ENCODE measurements around the gene POFUT2.
"Not testable (repeated sequence)": the region's sequence is repeated elsewhere in the genome, so short reads cannot be mapped to it uniquely, and the experiment has no call there.

Gene POFUT2

DNA sequence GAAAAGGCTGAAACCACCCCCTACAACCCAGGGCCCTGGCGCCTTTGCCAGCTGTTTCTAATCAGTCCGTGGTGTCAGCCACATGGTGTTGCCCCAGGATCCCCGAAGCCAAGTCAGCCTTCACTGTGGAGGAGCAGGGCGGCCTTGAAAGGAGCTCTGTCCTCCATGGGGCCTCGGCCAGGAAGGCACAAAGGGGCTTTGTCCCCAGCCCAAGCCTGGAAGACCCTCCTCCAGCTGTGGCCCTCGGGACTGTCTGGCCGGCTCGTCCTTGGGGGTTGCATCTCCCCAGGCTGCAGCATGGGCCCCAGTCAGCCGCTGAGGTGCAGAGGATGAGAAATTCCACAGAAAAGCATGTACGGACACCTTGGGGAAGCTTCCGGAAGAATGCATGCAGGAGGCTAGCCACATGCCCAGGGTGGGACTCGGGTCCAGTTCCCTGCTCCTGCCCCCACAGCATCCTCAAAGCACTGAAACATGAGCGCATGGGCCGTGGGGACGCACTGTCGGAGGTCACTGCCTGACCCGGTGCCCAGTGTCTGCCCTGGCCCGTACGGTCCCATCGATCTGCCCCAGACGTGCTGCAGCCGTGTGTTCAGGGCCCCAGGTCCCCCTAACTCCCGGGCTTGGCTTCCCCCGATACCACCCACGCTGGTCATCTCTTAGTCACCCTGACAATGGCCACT, 38.6 kb upstream of the POFUT2 start:
- DNase-seq (ENCODE audit: low spot score) = no peak

DNA sequence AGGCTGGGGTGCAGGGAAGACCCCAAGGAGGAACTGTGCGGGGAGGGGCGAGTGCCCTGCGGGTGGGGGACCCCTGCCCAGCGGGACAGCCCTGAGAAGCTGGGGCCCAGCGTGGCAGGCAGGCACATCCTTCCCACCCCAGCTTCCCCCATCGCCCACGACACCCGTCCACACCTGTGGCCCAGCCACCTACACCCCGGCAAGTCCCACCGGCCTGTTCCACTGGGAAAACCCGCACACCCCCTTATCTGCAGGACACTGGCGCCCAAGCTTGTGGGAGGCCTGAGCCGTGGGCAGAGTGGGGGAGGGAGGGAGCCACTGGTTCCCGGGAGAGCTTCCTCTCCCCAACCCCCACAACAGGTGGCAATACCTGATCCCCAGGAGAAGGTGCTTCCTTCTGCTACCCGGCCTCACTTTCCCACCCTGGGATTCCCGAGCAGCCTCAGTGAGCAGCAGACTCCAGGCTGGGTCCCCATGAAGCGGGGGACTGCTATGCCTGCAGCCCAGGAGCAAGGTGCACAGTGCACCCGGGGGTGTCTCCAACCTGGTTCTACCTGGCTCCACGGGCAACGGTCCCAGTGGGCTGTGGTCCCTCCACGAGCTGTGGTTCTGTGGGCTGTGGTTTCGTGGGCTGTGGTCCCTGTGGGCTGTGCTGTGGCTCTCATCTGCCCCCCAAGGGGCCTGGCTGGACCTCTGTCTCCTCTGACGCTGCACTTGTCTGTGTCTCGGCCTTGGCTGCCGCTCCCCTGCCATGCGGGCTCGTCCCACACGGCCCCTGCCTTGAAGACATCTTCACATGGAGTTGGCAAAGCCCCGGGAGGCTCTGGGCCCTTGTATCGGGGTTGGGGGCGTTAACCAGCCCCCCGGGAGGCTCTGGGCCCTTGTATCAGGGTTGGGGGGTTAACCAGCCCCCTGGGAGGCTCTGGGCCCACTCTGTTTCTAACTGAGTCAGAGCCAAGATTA, 37.8 kb upstream of the POFUT2 start:
- no peak for DNase-seq (ENCODE audit: low spot score)

DNA sequence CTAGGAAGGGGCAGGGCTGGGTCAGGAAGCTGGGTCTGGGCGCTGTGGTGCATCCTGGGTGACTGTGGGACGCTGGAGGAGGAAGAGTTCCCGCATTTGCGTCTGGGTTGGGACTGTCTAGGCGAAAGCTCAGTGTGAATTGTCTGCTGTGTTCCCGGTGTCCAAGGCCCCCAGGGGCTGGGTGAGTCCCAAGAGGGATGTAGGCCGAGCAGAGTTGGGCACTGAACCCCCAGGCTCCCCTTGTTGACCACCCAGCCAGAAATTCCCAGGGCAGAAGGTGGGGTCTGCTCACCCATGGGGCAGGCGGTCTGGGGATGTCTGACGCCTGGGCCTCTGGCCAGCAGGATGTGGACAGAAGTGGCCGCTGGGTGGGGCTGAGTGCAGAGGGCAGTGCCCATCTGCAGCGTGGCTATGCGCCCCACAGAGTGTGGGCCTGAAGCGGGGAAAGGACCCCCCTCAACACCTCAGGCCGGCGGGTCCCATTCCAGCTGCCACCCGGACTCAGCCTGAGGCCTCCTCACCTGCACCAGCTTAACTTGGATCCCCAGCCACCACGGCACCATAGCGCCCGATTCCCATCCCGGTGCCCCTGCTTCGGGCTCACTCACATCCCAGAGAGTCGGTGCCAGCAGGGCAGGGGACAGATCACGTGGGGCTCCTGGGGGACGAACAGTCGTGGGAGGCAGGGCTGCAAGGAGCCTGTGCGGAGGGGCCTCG, 37.0 kb upstream of the POFUT2 start:
- DNase-seq (ENCODE audit: low spot score) = no peak

DNA sequence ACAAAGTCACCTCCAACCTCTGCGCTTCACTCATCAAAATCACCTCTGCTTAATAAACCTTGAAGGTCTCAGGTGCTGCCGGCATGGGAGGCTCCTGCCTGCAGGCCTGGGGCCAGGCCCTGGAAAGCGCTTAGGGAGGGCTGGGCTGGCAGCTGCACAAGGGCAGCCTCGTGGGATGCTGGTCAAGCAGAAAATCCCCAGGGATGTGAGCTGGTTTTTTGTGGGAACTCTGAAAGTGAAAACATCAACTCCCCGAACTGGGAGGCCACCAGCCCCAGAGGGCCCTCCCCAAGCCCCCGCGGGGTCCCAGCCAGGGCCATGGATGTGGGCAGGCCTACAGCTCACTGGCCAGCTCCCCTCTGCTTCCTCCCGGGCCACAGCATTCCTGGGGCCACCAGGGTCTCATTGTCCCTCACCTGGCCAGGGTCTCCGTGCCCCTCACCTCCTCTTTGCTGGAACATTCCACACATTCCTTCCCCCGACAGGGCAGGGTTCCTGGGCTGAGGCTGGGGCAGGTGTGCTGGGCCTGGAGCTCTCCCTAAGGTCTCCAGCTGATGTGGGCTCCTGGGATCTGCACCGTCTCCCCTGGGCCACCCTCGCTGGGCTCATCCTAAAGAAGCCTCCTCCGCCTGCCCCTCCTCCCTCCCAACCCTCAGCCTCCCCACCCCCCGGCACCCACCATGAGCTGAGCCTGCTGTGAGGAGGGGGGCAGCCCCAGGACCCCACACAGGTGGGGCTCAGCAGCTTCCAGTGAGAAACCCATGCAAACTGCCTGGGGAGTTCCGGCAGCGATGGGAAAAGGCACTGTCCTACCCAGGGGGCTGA, 36.0 kb upstream of the POFUT2 start:
- DNase-seq (ENCODE audit: low spot score) = no peak

DNA sequence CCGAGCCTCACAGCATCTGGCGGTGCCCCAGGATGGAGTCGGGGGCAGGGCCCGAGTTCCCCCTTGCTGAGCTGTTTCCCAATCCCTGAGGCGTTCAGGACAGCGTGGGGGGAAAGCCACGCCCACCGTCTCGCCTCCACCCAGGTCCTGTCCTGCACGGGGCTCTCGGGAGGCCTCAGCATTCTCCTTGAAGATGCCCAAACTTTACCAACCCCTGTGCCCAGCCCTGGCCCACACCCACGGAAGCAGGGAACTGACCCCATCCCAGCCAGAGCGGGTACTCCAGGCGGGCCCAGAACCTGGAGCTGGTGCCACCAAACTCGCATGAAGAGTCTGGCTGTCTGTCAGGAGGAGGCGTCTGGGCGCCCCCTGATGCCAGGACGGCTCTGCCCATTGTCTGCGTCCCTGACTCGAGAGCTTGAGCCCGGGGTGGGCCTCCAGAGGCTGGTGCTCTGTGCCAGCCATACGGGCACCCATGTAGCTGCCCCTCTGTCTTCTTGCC, 35.3 kb upstream of the POFUT2 start:
- no peak for DNase-seq (ENCODE audit: low spot score)

DNA sequence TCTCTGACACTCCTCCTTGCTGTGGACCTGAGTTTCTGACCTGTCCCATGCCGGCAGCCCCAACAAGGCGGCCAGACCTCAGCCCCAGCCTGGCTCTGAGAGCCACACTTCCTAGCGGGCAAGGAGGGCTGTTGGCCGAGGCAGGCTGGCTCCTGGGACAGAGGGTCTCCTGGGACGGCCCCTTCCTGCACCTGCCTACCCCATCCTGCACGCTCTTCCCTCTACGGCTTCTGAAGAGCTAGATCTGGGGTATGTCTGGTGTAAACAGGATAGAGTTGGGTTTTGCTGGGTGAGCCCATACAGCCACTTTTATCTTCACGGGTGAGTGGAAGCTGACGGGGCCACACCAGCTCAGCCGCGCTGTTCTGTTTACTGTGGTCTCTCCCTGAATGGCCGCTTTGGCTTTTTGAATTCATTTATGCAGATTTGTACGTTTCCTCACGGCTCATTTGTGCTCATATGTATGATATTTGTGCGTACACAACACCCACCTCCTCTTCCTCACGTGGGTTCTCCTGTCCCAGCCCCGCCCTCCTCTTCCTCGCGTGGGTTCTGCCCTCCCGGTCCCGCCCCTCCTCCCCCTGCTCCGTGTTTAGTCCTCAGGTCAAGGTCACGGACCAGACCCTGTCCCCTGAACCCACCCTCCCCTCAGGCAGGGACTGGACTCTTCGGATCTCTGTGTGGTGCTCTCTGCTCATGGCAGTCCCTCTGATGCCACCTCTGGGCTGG, 34.7 kb upstream of the POFUT2 start:
- DNase-seq (ENCODE audit: low spot score) = no peak

DNA sequence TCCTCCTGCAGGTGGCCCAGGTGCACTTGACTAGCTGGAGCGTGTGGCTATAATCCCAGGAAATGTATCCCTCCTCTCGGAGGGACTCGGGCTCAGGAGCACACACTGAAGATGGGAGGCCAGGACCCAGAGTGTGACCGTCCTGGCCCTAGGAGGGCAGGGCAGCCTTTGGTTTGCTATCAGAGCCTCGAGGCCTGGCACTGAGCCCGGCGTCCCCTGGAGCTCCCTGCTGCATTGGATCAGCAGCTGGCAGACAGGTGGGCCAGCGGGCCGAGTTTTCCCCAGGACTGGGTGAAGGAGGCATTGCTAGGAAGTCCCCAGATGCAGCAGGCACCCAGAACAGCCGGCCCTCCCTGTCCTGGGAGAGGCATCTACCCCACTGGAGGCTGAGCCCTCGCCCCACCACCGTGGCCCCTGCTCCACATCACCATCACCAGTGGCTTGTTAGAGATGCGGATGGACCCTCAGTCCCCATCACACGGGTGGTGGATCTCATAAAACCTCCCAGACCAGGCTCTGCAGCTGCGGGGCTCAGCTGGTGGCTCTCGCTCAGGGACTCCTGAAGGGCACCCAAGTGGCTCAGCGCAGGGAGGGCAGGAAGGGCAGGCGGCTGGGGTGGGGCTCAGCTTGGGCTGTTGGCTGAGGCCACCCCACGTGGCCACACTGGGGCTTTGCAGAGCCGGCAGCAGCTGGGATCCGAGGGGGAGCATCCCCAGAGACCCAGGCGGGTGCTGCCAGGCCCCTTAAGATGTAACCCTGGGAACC, 32.7 kb upstream of the POFUT2 start:
- DNase-seq (ENCODE audit: low spot score) = no peak

DNA sequence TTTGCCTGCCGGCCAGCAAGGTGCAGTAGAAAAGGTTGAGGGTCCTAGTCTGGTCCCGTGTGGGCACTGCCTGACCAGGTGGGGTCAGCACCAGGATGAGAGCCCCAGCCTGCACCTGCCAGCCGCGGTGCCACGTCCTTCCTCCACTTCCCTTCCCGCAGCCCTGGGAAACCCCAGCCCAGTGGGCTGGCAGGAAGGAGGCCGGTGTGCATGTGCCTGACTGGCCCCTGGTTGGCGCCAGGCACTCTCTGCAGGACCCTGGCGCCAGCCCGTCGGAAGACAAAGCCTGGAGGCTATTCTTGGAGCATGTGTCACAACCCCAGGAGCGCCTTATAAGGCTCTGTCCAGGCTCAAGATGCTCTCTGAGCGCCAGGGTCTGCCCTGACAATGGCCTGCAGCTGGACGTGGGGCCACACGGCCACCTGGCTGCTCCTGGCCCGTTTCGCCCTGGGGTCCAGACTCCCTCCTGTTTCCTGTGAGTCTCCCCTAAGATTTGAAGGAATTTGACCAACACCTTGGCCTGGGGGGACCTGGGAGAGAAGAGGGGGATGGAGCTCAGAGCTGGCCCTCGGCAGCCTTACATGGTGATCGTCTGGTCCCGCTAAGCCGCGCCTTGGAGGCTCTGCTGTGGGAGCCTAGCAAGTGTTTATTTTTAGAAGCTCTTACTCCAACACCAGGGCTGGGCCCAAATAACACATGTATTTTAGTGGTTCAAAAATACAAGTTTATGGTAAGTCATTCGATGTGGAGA, 31.9 kb upstream of the POFUT2 start:
- DNase-seq (ENCODE audit: low spot score) = no peak

DNA sequence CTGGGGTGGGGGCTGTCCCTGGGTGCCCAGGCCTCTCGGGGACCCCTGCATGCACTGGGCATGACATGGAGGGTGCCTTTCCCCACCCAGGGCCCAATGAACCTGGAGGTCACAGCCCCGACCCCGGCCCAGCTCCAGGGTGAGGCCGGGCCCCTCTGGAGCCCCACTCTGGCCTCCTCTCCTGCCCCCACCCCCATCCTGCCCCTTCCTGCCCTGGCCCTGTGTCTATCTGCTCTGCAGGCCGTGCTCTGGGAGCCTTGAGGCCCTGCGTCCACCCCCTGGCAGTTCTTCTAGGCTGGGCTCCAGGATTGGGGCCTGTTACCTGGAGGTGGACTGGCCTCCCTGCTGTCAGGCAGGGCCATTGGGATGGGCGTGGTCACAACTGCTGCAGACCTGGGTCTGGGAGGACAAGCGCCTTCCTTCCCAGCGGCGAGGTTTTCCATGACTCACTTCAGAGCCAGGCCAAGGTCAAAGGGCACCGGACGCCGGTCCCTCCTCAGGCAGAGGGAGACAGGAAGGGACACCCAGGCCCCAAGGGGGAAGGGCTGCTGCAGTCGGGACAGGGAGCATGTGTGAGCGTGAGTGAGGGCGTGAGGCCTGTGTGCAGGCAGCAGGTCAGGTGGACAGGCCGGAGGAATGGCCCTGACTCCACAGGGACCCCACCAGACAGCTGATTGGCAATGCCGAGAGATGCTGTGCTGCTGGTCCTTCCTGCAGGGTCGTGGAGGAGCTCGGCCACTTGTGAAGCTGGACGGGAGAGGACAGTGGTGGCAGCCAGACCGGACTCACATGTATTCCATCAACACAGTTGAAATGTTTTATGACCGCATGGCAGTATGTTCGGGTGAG, 31.1 kb upstream of the POFUT2 start:
- DNase-seq (ENCODE audit: low spot score) = no peak

DNA sequence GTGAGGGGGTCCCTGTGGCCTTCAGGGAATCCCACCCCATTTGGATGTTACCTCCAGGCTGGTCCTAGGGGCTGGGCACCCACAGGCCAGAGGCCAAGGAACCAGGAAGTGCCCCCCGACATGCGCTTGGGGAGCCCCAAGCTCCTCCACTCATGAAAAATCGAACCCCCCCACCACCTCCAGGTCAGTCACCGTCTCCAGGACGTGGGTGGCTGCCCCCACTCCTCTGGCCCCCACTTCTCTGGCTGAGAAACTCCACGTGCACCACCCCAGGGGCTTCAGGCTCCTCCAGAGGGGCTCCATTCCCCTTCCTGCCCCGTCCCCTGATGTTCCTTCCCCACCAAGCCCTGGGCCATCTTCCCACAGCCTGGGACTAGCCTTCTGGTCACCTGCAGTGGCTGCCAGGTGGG, 30.5 kb upstream of the POFUT2 start:
- DNase-seq (ENCODE audit: low spot score) = no peak

DNA sequence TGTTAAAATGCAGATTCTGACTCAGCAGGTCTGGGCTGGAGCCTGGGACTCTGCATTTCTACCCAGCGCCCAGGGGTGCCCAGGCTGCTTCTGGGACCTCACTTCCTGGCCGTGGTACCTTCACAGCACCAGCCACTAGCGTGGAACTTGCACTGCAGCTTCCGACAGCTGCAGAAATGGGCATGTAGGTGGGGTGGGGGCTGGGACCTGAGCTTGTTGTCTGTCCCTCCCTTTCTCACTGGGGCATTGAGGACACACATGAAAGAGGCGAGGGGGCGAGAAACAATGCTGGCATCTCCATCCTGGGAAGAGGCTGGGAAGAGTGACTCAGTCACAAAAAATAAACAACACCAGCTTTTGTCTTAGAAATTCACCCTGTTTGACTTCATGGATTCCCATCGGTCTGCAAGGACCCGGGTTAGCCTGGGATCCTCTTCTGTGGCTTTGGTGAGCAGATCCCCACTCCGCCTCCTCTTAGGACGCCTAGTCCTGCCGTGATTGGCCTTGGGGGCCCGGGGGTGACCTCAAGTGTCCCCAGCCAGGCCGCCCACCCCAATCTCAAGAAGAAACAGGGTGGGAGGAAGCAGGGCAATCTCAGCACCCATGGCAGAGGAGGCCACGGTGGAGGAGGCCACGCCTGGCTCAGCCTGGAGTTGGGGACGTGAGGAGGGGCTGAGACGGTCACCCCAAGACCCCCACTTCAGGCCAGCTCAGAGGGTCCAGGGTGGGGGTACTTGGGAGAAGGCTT, 29.9 kb upstream of the POFUT2 start:
- no peak for DNase-seq (ENCODE audit: low spot score)

DNA sequence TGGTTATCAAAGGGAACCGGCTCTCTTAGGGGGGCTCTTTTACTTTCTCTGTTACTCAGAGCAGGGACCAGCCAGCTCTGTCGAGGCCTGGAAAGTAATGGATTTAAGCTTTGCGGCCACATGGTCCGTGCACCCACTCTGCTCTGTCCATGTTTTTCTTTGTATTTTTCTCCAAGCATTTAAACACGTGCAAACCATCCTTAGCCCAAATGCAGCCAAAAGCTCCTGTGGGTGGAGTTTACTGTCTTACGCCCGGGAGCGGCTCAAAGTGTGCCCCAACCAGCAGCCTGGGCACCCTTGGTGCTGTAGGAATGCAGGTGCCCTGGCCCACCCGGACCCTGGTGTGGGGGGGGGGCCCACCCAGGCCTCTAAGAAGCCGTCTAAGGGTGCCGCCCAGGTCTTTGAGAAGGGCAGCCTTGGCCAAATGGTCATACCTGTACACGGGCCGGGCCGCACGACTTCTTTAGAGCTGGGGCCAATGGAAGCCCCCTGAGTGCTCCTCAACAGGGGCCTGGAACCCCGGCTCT, 29.2 kb upstream of the POFUT2 start:
- DNase-seq (ENCODE audit: low spot score) = no peak

DNA sequence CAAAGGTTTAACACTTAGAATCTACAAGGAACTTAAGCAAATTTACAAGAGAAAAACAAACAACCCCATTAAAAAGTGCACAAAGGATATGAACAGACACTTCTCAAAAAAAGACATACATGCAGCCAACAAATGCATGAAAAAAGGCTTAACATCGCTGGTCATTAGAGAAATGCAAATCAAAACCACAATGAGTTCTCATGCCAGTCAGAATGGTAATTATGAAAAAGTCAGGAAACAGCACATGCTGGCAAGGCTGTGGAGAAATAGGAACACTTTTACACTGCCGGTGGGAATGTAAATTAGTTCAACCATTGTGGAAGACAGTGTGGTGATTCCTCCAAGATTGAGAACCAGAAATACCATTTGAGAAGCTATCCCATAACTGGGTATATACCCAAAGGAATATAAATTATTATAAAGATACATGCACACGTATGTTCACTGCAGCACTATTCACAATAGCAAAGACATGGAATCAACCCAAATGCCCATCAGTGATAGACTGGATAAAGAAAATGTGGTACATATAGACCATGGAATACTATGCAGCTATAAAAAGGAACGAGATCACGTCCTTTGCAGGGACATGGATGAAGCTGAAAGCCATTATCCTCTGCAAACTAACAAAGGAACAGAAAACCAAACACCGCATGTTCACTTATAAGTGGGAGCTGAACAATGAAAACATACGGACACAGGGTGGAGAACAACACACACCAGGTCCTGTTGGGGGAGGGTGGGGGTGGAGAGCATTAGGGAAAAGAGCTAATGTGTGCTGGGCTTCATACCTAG, 28.2 kb upstream of the POFUT2 start:
- DNase-seq (ENCODE audit: low spot score) = not testable (repeated sequence)

DNA sequence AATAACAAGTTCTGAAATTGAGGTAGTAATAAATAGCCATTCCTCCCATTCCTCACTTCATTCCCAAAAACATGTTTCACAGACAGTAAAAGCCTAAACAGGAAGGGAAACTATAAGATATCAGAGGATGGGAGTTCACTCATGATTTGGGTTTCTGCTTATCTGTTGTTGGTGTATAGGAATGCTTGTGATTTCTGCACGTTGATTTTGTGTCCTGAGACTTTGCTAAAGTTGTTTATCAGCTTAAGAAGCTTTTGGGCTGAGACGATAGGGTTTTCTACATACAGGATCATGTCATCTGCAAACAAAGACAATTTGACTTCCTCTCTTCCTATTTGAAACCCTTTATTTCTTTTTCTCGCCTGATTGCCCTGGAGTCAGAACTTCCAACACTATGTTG, 26.0 kb upstream of the POFUT2 start:
- DNase-seq (ENCODE audit: low spot score) = no peak

DNA sequence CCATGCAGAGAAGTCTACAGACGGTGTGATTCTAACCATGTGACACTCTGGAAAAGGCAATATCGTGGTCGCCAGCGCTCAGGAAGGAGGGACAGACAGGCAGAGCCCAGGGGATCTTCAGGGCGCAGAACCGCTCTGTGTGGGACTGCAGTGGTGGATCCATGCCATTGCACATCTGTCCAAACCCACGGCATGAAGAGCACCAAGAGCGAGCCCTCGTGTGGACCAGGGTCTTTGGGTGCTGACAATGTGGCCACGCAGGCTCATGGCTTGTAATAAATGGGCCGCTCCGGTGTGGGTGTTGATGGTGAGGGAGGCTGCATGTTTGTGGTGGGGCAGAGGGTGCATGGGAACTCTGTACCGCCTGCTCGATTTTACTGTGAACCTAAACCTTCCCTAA, 25.3 kb upstream of the POFUT2 start:
- DNase-seq (ENCODE audit: low spot score) = no peak

DNA sequence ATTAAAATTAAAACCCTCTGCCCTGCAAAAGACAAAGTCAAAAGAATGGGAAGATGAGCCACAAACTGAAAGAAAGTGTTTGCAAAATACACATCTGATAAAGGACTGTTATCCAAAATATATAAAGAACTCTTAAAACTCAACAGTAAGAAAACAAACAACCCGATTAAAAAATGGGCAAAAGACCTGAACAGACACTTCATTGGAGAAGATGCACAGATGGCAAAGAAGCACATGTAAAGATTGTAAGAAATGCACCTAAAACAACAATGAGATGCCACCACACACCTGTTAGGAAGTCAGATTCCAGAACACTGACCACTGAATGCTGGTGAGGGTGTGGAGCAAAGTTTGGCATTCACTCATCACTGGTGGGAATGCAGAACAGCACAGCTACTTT, 24.6 kb upstream of the POFUT2 start:
- DNase-seq (ENCODE audit: low spot score) = no peak

DNA sequence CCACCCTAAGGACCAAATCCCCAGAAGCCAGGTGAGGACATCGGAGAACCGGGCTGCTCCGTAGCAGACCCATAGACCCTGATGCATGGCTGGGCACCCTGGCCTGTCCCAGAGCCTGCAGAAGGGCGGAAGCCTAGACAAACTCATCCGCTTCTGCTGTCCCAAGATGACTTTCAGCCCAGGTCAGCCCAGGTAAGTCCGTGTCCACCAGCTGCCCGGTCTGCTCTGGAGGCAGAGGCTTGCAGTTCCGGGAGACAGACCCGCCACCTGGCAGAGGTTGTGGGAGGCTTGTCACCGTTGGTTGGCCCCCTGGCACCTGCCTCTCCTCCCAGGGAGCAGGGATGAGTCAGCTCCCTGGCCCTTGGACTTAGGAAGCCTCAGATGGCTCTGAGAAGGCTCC, 22.8 kb upstream of the POFUT2 start:
- DNase-seq (ENCODE audit: low spot score) = no peak

Data from NAMALWA (cell line).